ENCODE data around the gene TGFBI. TPM values are rescaled to one million over a fixed set of nuclear protein-coding genes. Genes with fewer than 3 reads are reported as not detected.

Gene TGFBI
- total and polyA plus RNA-seq, 9 of the 15 experiments (the other 6 are each of a cell fraction or from before 2014, with no cell fraction given), result 0.05 to 0.62 (median 0.08) TPM; not detected in 6

- TF ChIP-seq ZBTB5 (IDR thresholded peaks at IDR 0.05) (no peak), ZEB2 (IDR thresholded peaks at IDR 0.05) (no peak), MTF1 (CRISPR knock-in tag; IDR thresholded peaks at IDR 0.05; ENCODE audit: borderline replicate concordance) (no peak)
These were observed 22.9 kb downstream of the TGFBI start (continued) for GRCh38 chr5:136051486-136052220.

- H3K4me1 ChIP-seq (replicated peaks in 1 of 2; ENCODE audit: control insufficient read depth in 2 of 2, insufficient read depth in 2 of 2, low read length in 2 of 2), result peaks cover 0 to 2% of the 10 kb centered on the region in 2 experiments; a peak in 2 of 5 replicates
- no peaks in the 10 kb centered on the region for H3K79me2 ChIP-seq (ENCODE audit: control insufficient read depth, insufficient read depth, low read length)
- in situ Hi-C loops (cut with MboI), result no loop called here
- WGBS (ENCODE audit: insufficient coverage, low coverage, missing lambda C conversion rate), result 2% methylated on average over 13 of the region's 13 CpGs
- H2AFZ ChIP-seq (ENCODE audit: low read depth, low read length), result no peak overlapping the region
- H3K27ac ChIP-seq (ENCODE audit: extremely low read depth, low read depth, low read length), result no peak overlapping the region
- H3K9me3 ChIP-seq (replicated peaks; ENCODE audit: control insufficient read depth, insufficient read depth, low read depth, low read length), result no peaks in the 10 kb centered on the region
- ATAC-seq (no peak), FAIRE-seq (no peak), DNase-seq (ENCODE audit: extremely low read depth in 1 of 4, low spot score in 3 of 4) (no peak)
- ChIA-PET CTCF (ENCODE audit: low intra/inter-chr PET ratio) (no interaction called here), POLR2A (interaction anchor here (1.1 kb wide), 1 partner anchor 12 kb away, joined by 4 read pairs; no protein-coding TSS in a partner anchor)
- H3K4me2 ChIP-seq (ENCODE audit: insufficient read depth, low read length), result no peak overlapping the region
- H3K36me3 ChIP-seq (ENCODE audit: control insufficient read depth, insufficient read depth, low read length), result no peaks in the 10 kb centered on the region
- H3K4me3 ChIP-seq, result no peak overlapping the region
- H3K9me1 ChIP-seq (ENCODE audit: control insufficient read depth, insufficient read depth, low read length), result no peaks in the 10 kb centered on the region
- H3K9ac ChIP-seq (ENCODE audit: insufficient read depth in 1 of 2, low read depth in 2 of 2, low read length in 2 of 2), result no peak overlapping the region
- intact Hi-C loops (cut with micrococcal nuclease), result no loop called here
- no TSS peak for BruUV-seq (replicated peaks)
- no peaks in the 10 kb centered on the region for H4K20me1 ChIP-seq (replicated peaks; ENCODE audit: control insufficient read depth, insufficient read depth, low read length)
- H3K27me3 ChIP-seq (ENCODE audit: control insufficient read depth in 2 of 2, insufficient read depth in 2 of 2, low read length in 2 of 2), result peaks cover 8 to 72% of the 10 kb centered on the region in 2 experiments; a peak in 4 of 5 replicates
- TF ChIP-seq ARID3A (IDR thresholded peaks at IDR 0.05; ENCODE audit: borderline replicate concordance, low read depth, low read length) (no peak), ZMIZ1 (IDR thresholded peaks at IDR 0.05; ENCODE audit: low read depth in 2 of 2, low read length in 2 of 2) (no peak), RCOR1 (IDR thresholded peaks at IDR 0.05; ENCODE audit: borderline replicate concordance in 1 of 2, low read depth in 2 of 2, low read length in 2 of 2) (no peak), DMBX1 (CRISPR knock-in tag; IDR thresholded peaks at IDR 0.05; ENCODE audit: borderline replicate concordance) (no peak), PKNOX1 (IDR thresholded peaks at IDR 0.05) (no peak)
These were observed 24.0 kb downstream of the TGFBI start for GRCh38 chr5:136052692-136053335.
